Measurements from ENCODE around the gene A1BG.
"Not testable (repeated sequence)": the region's sequence is repeated elsewhere in the genome, so short reads cannot be mapped to it uniquely, and the experiment has no call there.

Gene A1BG

DNA sequence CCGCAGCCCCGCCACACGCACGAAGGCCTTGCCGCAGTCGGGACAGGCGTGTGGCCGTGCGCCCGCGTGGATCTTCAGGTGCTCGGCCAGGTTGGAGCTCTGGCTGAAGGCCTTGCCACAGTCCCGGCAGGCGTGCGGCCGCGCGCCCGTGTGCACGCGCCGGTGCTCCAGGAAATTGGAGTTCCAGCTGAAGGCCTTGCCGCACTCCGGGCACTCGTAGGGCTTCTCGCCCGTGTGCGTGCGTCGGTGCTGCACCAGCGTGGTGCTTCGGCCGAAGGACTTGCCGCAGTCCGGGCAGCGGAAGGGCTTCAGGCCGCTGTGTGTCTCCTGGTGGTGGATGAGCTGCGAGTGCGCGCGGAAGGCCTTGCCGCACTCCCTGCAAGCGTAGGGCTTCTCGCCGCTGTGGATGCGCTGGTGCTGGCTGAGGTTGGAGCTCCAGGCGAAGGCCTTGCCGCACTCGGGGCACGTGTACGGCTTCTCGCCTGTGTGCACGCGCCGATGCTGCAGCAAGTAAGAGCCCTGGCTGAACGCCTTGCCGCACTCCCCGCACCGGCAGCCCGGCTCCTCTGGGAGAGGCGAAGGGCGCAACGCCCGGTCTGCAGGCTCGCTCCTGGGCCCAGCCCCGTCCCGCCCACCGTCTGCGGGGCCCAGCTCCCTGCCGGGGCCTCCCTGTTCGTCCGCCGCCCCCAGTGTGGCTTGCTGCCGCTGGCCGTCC is 3.6 kb upstream of the A1BG start:
- no peak for DNase-seq

DNA sequence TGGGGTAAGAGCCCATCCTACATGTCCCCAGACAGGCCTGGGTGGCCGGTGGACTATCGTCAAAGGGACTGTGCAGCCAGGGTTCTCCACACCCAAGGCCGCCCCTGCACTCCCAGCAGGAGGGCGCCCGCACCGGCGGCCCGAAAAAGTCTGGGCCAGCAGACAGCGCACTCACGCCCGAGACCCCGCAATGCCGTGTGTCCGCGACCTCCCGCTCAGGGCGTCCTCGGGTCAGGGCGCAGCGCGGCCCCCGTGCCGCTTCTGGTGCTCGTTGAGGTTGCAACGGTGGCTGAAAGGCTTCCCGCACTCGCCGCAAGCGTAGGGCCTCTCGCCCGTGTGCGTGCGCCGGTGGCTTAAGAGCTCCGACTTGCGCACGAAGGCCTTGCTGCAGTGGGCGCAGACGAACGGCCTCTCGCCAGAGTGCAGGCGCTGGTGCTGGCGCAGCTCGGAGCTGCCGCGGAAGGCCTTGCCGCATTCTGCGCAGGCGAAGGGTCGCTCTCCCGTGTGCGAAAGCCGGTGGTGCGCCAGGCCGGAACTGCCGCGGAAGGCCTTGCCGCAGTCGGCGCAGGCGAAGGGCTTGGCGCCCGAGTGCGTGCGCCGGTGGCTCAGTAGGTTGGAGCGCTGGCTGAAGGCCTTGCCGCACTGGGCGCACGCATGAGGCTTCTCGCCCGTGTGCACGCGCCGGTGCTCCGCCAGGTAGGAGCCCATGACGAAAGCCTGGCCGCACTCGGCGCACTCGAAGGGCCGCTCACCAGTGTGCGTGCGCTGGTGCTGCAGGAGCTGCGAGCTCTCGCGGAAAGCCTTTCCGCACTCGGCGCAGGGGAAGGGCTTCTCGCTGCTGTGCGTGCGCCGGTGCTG is 2.8 kb upstream of the A1BG start:
- no peak for DNase-seq

DNA sequence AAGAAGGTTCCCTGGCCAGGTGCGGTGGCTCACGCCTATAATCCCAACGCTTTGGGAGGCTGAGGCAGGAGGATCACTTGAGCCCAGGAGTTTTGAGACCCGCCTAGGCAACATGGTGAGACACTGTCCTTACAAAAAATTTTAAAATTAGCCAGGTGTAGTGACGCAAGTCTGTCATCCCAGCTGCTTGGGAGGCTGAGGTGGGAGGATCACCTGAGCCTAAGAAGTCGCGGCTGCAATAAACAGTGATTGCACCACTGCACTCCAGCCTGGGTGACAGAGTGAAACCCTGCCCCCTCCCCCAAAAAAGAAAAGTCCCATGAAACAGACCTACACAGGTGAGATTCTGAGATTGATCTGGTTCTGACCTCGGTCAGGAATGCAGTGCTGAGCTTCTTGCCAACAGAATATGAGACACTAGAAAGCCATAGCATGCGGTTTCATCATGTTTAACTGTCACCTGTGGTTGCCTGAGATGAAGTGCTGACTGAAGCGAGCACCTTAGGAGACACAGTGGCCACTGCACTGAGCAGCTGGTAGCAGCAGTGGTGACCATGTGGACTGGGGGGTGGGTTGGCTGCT is 2.0 kb upstream of the A1BG start:
- DNase-seq: no peak

DNA sequence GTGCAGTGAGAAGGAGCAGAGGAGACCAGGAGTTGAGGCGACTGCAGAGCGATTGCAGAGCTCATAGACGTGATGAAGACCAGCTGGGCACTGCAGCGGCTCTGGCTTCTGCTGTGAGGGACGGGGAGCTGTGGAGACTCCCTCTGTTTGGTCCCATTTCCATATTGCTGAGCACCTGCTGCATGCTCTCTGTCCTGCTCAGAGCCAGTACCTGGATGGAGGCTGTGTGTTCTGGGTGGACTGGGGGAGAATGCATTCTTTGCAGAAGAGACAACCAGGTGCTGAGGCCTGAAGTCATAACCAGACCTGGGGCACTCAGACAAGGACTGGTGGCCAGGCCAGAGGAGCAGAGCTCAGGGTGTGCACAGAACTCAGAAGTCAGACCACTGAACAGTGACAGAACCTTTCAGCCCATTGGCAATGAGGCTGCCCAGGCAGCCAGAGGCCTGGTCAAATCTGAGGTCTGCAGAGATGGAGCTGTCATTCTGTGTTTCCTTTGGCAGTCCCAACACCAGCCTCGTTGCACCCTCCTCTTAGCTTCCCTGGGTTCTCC is 1.3 kb upstream of the A1BG start:
- no peak for DNase-seq

GRCh38 chr19:58353717-58354477 is 605 bp upstream of the A1BG start:
- DNase-seq: no peak

DNA sequence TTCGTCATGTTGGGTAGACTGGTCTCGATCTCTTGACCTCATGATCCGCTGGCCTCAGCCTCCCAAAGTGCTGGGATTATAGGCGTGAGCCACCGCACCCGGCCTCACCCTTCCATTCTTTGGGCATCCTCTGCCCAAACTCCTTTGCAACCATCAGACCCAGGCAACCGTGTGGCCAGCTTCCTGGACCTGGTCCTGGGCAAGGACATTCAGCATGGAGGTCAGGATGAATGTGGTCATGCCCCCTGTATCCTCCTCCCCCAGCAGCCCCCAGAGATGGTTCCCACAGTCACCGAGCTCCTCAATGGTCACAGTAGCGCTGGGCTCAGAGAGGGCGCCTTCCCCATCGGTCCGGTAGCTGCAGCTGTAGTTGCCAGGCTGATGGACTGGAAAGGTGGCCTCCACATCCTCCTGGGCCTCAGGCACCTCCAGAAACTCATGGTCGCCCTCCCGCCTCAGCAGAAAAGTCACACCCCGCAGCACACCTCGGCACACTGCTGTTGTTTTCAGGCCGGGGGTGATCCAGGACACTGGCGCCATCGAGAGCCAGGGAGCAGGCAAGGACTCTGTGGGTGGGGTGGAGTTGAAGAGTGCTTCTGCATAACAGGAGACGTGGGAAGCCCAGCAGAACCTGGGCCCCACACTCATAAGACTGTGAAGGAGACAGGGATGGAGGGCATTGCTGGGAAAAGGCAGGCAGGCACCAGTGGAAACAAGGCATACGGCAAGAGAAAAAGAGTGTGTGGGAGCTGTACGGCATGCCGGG is 1.1 kb downstream of the A1BG start:
- no peak for DNase-seq

- DNase-seq: no peak
These were observed 1.8 kb downstream of the A1BG start for GRCh38 chr19:58351558-58351878.

- no peak for DNase-seq
These were observed 2.3 kb downstream of the A1BG start for GRCh38 chr19:58350871-58351557.

- no peak for DNase-seq
These were observed 3.1 kb downstream of the A1BG start for GRCh38 chr19:58350001-58350861.

DNA sequence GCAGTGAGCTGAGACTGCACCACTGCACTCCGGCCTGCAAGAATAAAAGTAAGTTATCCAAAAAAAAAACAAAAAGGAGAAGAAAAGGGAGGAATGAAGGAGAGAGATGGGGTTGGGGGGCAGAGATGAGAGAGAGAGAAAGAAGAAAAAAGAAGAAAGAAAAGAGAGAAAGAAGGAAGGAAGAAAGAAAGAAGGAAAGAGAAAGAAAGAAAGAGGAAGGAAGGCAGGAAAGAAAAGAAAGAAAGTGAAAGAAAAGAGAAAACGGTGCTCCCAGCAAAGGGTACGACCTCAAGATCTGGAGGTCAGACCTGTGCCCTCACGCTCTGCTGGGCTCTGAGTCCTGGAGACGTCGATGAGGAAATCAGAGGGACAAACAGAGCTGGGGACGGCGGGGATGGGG is 3.7 kb downstream of the A1BG start:
- DNase-seq: no peak

DNA sequence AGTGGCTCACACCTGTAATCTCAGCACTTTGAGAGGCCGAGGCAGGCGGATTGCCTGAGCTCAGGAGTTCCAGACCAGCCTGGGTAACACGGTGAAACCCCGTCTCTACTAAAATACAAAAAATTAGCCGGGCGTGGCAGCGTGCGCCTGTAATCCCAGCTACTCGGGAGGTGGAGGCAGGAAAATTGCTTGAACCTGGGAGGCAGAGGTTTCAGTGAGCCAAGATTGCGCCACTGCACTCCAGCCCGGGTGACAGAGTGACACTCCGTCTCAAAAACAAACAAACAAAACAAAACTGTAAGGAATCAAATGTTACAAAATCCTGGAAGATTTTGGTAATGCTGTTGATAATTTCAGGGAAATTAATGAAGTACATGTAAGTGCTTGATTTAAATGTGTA is 5.2 kb downstream of the A1BG start:
- DNase-seq: not testable (repeated sequence)

GRCh38 chr19:58346961-58347929 is 6.0 kb downstream of the A1BG start:
- no peak for DNase-seq

- no peak for DNase-seq
These were observed 7.7 kb downstream of the A1BG start for GRCh38 chr19:58345558-58345957.

DNA sequence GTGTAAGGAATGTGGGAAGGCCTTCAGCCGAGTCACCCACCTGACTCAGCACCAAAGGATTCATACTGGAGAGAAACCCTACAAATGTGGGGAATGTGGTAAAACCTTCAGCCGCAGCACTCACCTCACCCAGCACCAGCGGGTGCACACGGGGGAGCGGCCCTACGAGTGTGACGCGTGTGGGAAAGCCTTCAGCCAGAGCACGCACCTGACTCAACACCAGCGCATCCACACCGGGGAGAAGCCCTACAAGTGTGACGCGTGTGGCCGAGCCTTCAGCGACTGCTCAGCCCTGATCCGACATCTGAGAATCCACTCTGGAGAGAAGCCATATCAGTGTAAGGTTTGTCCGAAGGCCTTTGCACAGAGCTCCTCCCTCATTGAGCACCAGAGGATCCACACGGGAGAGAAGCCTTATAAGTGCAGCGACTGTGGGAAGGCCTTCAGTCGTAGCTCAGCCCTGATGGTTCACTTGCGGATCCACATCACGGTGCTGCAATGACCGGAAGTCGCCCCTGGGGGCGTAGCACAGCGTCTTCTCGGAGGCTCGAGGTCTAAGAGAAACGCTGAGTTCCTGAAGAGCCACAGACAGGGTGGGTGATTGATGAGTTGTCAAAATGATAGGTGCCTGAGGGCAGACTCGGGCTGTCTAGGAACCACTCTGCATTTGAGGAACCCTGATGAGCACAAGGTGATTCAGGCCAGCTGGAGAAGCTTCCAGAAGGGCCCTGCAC is 14.3 kb downstream of the A1BG start:
- no peak for DNase-seq

- DNase-seq: no peak
These were observed 15.0 kb downstream of the A1BG start for GRCh38 chr19:58338336-58338735.

- DNase-seq: no peak
These were observed 16.5 kb downstream of the A1BG start for GRCh38 chr19:58336820-58337219.

- DNase-seq: no peak
These were observed 17.1 kb downstream of the A1BG start for GRCh38 chr19:58336216-58336615.

DNA sequence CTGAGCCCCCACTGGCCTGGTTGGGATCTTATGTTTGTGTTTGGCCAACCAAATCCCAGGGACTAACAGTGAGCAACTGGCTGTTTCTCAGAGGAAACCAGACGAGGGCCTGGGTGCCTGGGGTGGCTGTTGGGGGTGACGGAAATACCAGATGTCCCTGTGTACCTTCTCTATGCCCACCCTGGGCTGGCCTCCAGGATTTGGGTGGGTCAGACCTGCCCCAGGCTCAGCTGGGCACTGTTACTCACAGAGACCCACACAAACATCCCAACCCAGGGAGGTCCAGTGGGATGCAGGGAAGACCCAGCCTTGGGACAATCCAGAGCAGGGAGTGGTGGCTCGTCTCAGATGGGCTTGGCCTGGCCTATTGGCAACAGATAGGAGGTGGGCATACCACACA is 17.7 kb downstream of the A1BG start:
- no peak for DNase-seq
